GM19463 (cell line): ENCODE measurements around the gene ABHD5.

Experiments used
- ATAC-seq: cut with Tn5 transposase; IDR thresholded peaks from one replicate; pipeline ENCODE4 v1.9.1; 2021; ENCODE audit warnings: mild to moderate bottlenecking, moderate library complexity; ENCODE audit not compliant: unreplicated experiment

Gene ABHD5

GRCh38 chr3:43709022-43709421, 18.3 kb downstream of the ABHD5 start:
- no peak for ATAC-seq

- no peak for ATAC-seq
Measured at GRCh38 chr3:43710607-43711006, 19.9 kb downstream of the ABHD5 start.

GRCh38 chr3:43718296-43718695, 27.6 kb downstream of the ABHD5 start:
- no peak for ATAC-seq

GRCh38 chr3:43723121-43723734, 32.5 kb downstream of the ABHD5 start:
- ATAC-seq: no peak

GRCh38 chr3:43726521-43726920, 35.8 kb downstream of the ABHD5 start:
- no peak for ATAC-seq

- no peak for ATAC-seq
Measured at GRCh38 chr3:43727930-43728329, 37.2 kb downstream of the ABHD5 start.

- no peak for ATAC-seq
Measured at GRCh38 chr3:43728476-43728875, 37.7 kb downstream of the ABHD5 start.

- ATAC-seq: no peak
Measured at GRCh38 chr3:43728947-43729346, 38.2 kb downstream of the ABHD5 start.

- no peak for ATAC-seq
Measured at GRCh38 chr3:43729707-43730414, 39.1 kb downstream of the ABHD5 start.

GRCh38 chr3:43732747-43733425, 42.1 kb downstream of the ABHD5 start:
- ATAC-seq: no peak

- no peak for ATAC-seq
Measured at GRCh38 chr3:43733459-43734384, 43.0 kb downstream of the ABHD5 start.

GRCh38 chr3:43734685-43735084, 43.9 kb downstream of the ABHD5 start:
- no peak for ATAC-seq

- no peak for ATAC-seq
Measured at GRCh38 chr3:43735618-43736017, 44.9 kb downstream of the ABHD5 start.

GRCh38 chr3:43736558-43737440, 46.1 kb downstream of the ABHD5 start:
- ATAC-seq: no peak

GRCh38 chr3:43738305-43738704, 47.6 kb downstream of the ABHD5 start:
- ATAC-seq: no peak

- no peak for ATAC-seq
Measured at GRCh38 chr3:43742920-43743319, 52.2 kb downstream of the ABHD5 start.

GRCh38 chr3:43747641-43748040, 56.9 kb downstream of the ABHD5 start:
- ATAC-seq: no peak

GRCh38 chr3:43748179-43748578, 57.4 kb downstream of the ABHD5 start:
- no peak for ATAC-seq

- no peak for ATAC-seq
Measured at GRCh38 chr3:43748645-43749044, 57.9 kb downstream of the ABHD5 start.

GRCh38 chr3:43752905-43753304, 62.2 kb downstream of the ABHD5 start:
- no peak for ATAC-seq
